ENCODE measurements around the gene ITIH3. TPM values are rescaled to one million over a fixed set of nuclear protein-coding genes. Genes with fewer than 3 reads are reported as not detected.

ITIH3 gene
- total RNA-seq, 1 experiment from 2014 or later: 0.37 TPM

- no peaks in the 10 kb centered on the region for H3K9me3 Mint-ChIP-seq
- no peak overlapping the region for H3K4me3 Mint-ChIP-seq
- H3K27me3 Mint-ChIP-seq (ENCODE audit: low read depth): no peaks in the 10 kb centered on the region
- H3K4me1 Mint-ChIP-seq: peaks cover 12% of the 10 kb centered on the region
- ATAC-seq (no peak), DNase-seq (ENCODE audit: low spot score) (no peak)
- POLR2A ChIA-PET: interaction anchor here (0.6 kb wide), 1 partner anchor 164 kb away, joined by 3 read pairs; no protein-coding TSS in a partner anchor
- no peak for TF ChIP-seq CDX4 (CRISPR knock-in tag; IDR thresholded peaks at IDR 0.05; ENCODE audit: borderline replicate concordance)
- CTCF ChIA-PET: interaction anchor here (1.3 to 1.5 kb wide), 4 partner anchors 10 to 24 kb away, joined by 3 to 6 read pairs (median 5); no protein-coding TSS in a partner anchor
- H3K27ac Mint-ChIP-seq: no peak overlapping the region
- no peaks in the 10 kb centered on the region for H3K36me3 Mint-ChIP-seq
Observed at GRCh38 chr3:52816654-52817053, 22.1 kb downstream of the ITIH3 start.

- H3K27ac Mint-ChIP-seq: no peak overlapping the region
Observed at GRCh38 chr3:52817221-52817620, 22.6 kb downstream of the ITIH3 start.

More at GRCh38 chr3:52817221-52817620, 22.6 kb downstream of the ITIH3 start:
- ATAC-seq (no peak), DNase-seq (ENCODE audit: low spot score) (no peak)
- POLR2A ChIA-PET: no interaction called here
- H3K36me3 Mint-ChIP-seq: no peaks in the 10 kb centered on the region
- no peaks in the 10 kb centered on the region for H3K9me3 Mint-ChIP-seq
- CTCF ChIA-PET: interaction anchor here (1.3 kb wide), 2 partner anchors 9 to 16 kb away, joined by 3 to 5 read pairs; no protein-coding TSS in a partner anchor
- no peak for TF ChIP-seq FOXJ3 (CRISPR knock-in tag; IDR thresholded peaks at IDR 0.05; ENCODE audit: borderline replicate concordance)
- no peak for TF ChIP-seq E2F4 (CRISPR knock-in tag; IDR thresholded peaks at IDR 0.05; ENCODE audit: borderline replicate concordance, low read depth)
- TF ChIP-seq ZNF121 (CRISPR knock-in tag; IDR thresholded peaks at IDR 0.05): no peak
- no peak for TF ChIP-seq CREM (CRISPR knock-in tag; IDR thresholded peaks at IDR 0.05)
- no peak for TF ChIP-seq CDX4 (CRISPR knock-in tag; IDR thresholded peaks at IDR 0.05; ENCODE audit: borderline replicate concordance)
- no peak for TF ChIP-seq ZNF416 (CRISPR knock-in tag; IDR thresholded peaks at IDR 0.05)
- no peak for TF ChIP-seq PREB (CRISPR knock-in tag; IDR thresholded peaks at IDR 0.05; ENCODE audit: borderline replicate concordance)
- no peak for TF ChIP-seq ZNF512 (CRISPR knock-in tag; IDR thresholded peaks at IDR 0.05; ENCODE audit: borderline replicate concordance)
- no peak for TF ChIP-seq ESRRA (CRISPR knock-in tag; IDR thresholded peaks at IDR 0.05; ENCODE audit: borderline replicate concordance)
- TF ChIP-seq ZNF396 (CRISPR knock-in tag; IDR thresholded peaks at IDR 0.05; ENCODE audit: borderline replicate concordance): no peak
- TF ChIP-seq ERG (CRISPR knock-in tag; IDR thresholded peaks at IDR 0.05): no peak
- TF ChIP-seq NFATC4 (CRISPR knock-in tag; IDR thresholded peaks at IDR 0.05): no peak
- TF ChIP-seq TCF7 (CRISPR knock-in tag; IDR thresholded peaks at IDR 0.05; ENCODE audit: low read depth): no peak
- no peak for TF ChIP-seq GTF2I (CRISPR knock-in tag; conservative IDR thresholded peaks at IDR 0.05)
- TF ChIP-seq ZNF138 (CRISPR knock-in tag; conservative IDR thresholded peaks at IDR 0.05): no peak
- TF ChIP-seq ZBTB43 (CRISPR knock-in tag; IDR thresholded peaks at IDR 0.05): no peak
- no peaks in the 10 kb centered on the region for H3K27me3 Mint-ChIP-seq (ENCODE audit: low read depth)
- peaks cover 12% of the 10 kb centered on the region for H3K4me1 Mint-ChIP-seq
- no peak overlapping the region for H3K4me3 Mint-ChIP-seq

Data from WTC11 (cell line).